MG63 (cell line): Measurements from ENCODE around the gene HIBADH. TPM values are rescaled to one million over a fixed set of nuclear protein-coding genes. Genes with fewer than 3 reads are reported as not detected.
A peak's percentile ranks its signal among the peaks of the same experiment; 100 is the strongest.
"Not testable (repeated sequence)": the region's sequence is repeated elsewhere in the genome, so short reads cannot be mapped to it uniquely, and the experiment has no call there.

Experiments used
- DNase-seq: peaks from one replicate; pipeline ENCODE4 v3.0.0-alpha.2; 2020
- H3K27me3 ChIP-seq: fragments of 250-450 bp; sonication (Bioruptor Pico); 2 replicates; pipeline ENCODE4 v1.5.1; 2020; ENCODE audit warnings: mild to moderate bottlenecking, moderate library complexity
- H3K36me3 ChIP-seq: fragments of 250-450 bp; sonication (Bioruptor Pico); 2 replicates; pipeline ENCODE4 v1.5.1; 2020; ENCODE audit warnings: mild to moderate bottlenecking, moderate library complexity
- H3K4me3 ChIP-seq: fragments of 250-450 bp; sonication (Bioruptor Pico); 2 replicates; pipeline ENCODE4 v1.5.1; 2020; ENCODE audit warnings: mild to moderate bottlenecking, moderate library complexity
- H3K9me3 ChIP-seq: fragments of 250-450 bp; sonication (Bioruptor Pico); 2 replicates; pipeline ENCODE4 v1.5.1; 2020; ENCODE audit warnings: mild to moderate bottlenecking, moderate library complexity
- total RNA-seq: library from RNA; depleted of rRNA; stranded (reverse); fragments of >200 nt; shearing (Covaris generic); gene quantifications from 2 replicates; pipeline ENCODE4 v1.2.3, GENCODE V29; 2014; ENCODE audit warnings: low replicate concordance

HIBADH gene
- total RNA-seq, 1 experiment from 2014 or later: 19.0 TPM

DNA sequence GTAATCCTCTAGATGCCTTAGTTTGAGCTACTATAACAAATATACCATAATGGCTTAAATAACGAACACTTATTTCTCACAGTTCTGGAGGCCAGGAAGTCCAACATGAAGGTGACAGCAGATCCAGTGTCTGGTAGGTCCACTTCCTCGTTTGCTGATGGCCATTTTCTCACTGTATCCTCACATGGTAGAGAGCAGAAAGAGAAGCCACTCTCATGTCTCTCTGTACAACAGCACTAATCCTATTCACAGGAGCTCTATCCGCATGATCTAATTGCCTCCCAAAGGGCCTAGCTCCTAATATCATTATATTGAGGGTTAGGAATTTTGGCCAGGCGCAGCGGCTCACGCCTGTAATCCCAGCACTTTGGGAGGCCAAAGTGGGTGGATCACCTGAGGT lies 10.2 kb downstream of the HIBADH start:
- H3K9me3 ChIP-seq: no peaks in the 10 kb centered on the region
- no peak overlapping the region for H3K4me3 ChIP-seq
- no peaks in the 10 kb centered on the region for H3K36me3 ChIP-seq
- no peaks in the 10 kb centered on the region for H3K27me3 ChIP-seq
- no peak for DNase-seq

DNA sequence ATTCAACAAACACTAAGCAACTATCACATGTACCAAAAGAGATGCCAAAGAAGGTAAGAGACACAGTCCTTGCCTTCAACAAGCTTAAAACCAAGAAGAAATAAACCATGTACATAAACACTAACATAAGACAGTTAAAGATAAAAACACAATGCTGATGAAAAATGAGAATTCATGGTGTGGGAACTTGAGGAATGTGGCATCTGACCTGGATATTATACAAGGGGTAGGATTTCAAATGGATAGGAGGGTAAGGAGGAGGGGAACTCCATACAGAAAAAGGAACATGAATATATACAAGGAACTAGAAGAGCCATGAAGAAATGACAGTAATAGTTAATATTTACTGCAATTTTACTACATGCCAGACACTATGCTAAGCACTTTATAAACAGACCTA lies 11.0 kb downstream of the HIBADH start:
- Histone ChIP-seq H3K9me3 (no peaks in the 10 kb centered on the region), H3K4me3 (no peak overlapping the region), H3K27me3 (no peaks in the 10 kb centered on the region), H3K36me3 (no peaks in the 10 kb centered on the region)
- no peak for DNase-seq

DNA sequence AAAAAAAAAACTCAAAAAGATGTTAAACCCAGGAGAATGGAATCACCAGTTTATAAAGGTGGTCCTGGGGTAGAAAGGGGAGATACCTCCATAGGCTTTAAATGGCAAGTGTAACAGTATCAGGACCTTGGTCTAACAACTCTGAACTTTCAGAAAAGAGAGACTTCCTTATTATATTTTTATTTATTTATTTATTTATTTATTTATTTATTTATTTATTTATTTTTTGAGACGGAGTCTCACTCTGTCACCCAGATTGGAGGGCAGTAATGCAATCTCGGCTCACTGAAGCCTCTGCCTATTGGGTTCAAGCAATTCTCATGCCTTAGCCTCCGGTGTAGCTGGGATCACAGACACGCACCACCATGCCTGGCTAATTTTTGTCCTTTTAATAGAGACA lies 12.4 kb downstream of the HIBADH start:
- Histone ChIP-seq H3K9me3 (no peaks in the 10 kb centered on the region), H3K27me3 (no peaks in the 10 kb centered on the region), H3K36me3 (no peaks in the 10 kb centered on the region), H3K4me3 (no peak overlapping the region)
- no peak for DNase-seq

DNA sequence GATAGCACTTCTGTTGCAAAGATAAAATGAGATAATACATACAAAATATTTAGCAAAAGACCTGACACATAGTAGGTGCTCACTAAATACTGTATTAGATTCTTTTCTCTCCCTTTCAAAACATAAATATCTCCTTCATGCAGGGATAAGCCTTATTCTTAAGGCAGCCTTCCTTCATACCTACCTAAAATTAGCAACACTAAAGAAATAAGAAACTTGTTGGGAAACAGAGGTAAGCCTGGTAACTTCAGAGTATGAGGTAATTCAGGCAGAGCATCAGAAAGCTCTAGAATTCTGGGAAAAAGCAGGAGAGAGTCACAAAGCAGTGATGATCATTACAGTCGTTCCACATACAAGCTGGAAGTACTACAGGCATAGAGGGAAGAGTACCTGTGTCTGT lies 15.2 kb downstream of the HIBADH start:
- Histone ChIP-seq H3K4me3 (no peak overlapping the region), H3K9me3 (no peaks in the 10 kb centered on the region), H3K36me3 (no peaks in the 10 kb centered on the region), H3K27me3 (no peaks in the 10 kb centered on the region)
- no peak for DNase-seq

DNA sequence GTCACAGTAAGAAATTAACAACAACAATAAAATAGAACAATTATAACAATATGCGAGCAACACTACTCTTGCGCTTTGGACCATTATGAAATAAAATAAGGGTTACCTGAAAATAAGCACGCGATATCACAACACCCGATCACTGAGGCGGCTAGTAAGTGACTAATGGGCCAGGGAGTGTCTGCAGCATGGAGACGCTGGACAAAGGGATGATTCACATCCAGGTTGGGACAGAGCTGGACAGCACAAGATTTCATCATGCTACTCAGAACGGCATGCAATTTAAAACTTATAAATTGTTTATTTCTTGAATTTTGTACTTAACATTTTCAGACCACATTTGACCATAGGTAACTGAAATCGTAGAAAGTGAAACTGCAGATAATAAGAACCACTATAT lies 15.6 kb downstream of the HIBADH start:
- H3K36me3 ChIP-seq: no peaks in the 10 kb centered on the region
- H3K27me3 ChIP-seq: no peaks in the 10 kb centered on the region
- no peaks in the 10 kb centered on the region for H3K9me3 ChIP-seq
- DNase-seq: peak; percentile 5
- no peak overlapping the region for H3K4me3 ChIP-seq

DNA sequence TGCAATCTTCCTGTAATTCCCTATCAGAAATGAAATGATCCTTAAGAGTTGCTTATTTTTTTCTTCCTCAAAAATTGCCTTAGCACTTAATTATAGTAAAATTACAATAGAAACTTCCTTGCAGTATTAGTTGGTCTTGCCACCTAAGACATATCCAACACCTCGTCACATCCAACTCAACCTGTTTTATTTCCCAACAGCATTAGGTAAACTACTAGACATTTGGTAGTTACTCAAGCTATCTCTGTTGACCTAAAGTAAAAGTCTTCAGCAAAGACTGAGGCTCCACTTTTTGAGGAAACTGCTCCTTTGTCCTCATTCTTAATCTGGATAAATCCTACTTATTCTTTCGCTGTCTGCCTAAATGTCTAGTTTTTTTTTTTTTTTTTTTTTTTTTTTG lies 20.4 kb downstream of the HIBADH start:
- H3K4me3 ChIP-seq: no peak overlapping the region
- DNase-seq: no peak
- H3K9me3 ChIP-seq: no peaks in the 10 kb centered on the region
- H3K36me3 ChIP-seq: no peaks in the 10 kb centered on the region
- no peaks in the 10 kb centered on the region for H3K27me3 ChIP-seq

DNA sequence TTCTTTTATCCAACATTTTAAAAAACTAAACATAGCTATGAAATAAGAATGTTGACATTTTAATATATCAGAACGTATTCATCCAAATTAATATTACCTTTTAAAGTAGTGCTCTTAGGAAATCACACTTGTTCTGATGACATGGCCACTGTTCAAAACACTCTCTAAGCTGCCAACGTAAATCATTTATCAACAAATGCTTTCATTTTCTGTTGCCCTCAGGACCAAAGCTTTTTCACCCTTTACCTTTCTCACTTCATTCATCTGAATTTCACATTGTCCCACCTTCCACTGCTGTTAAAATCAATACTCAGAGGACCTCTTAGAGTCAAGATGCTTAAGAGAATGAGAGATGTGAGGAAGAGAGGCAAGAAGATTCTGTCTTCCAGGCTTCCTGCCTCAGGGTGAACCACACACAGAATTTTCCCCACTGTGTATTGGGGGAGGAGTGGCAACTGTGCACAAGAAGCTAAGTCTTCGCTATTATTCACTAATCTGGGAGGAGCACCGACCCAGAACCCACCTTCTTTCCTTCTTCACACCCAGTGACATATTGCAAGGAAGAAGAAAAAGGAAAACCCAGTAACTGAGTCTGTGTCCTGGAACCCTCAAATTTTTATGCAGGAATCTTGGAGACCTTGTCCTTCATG lies 21.0 kb downstream of the HIBADH start:
- DNase-seq: no peak
- Histone ChIP-seq H3K4me3 (no peak overlapping the region), H3K27me3 (no peaks in the 10 kb centered on the region)

DNA sequence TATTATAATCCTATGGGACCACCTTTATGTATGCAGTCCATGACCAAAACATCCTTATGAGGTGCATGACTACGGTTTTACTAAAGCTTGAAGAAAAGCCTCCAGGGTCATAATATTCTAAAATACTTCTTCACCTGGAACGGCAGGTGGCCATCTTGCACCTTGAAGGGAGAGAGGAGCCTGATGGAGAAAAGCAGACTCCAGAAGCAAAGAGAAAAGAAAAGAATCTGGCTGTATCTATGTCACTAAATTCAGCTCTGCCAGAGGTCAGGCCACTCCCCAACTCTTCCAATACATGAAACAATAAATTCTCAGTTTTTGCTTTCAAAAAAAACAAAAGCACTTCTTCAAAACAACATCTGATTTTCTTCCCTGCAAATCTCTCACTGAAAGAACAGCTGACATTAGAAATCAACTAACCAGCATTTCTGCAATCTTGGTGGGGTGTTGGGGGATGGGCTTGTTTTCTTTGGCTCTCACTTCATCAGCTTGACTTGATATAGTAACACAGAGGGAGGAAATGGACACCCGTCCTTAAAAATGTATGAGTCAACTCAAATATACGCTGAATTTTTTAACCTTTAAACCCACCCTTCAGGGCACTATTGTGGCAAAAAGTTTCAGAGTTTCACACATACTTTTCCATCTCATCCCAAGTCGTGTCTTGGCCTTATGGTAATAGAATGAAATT lies 21.7 kb downstream of the HIBADH start:
- Histone ChIP-seq H3K36me3 (no peaks in the 10 kb centered on the region; the same call in 1 of the 2 replicates), H3K9me3 (no peaks in the 10 kb centered on the region), H3K4me3 (no peak overlapping the region), H3K27me3 (no peaks in the 10 kb centered on the region)
- peak; percentile 28 for DNase-seq

More for the DNA sequence above, 21.0 kb downstream of the HIBADH start:
- Histone ChIP-seq H3K9me3 (no peaks in the 10 kb centered on the region), H3K36me3 (no peaks in the 10 kb centered on the region)

DNA sequence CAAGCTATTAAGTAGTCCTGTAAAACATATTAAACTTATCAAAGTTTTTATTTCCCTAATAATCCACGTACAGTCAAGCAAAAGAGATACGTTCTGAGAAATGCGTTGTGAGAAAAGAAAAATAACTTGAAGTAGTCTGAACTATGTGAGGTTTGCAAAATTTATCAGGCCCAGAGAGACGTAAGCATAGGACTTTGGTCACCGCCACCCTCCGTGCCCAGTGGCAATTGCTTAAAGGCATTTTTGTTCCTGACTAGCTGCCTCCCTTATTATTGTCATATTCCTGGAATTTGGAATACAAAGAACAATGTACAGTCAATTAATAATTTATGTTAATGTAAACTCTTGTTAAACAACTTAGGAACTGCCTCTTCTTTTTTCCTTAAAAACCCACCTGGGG lies 22.8 kb downstream of the HIBADH start:
- no peaks in the 10 kb centered on the region for H3K9me3 ChIP-seq
- H3K27me3 ChIP-seq: no peaks in the 10 kb centered on the region
- no peak overlapping the region for H3K4me3 ChIP-seq
- DNase-seq: no peak
- H3K36me3 ChIP-seq: no peaks in the 10 kb centered on the region; the same call in 1 of the 2 replicates

DNA sequence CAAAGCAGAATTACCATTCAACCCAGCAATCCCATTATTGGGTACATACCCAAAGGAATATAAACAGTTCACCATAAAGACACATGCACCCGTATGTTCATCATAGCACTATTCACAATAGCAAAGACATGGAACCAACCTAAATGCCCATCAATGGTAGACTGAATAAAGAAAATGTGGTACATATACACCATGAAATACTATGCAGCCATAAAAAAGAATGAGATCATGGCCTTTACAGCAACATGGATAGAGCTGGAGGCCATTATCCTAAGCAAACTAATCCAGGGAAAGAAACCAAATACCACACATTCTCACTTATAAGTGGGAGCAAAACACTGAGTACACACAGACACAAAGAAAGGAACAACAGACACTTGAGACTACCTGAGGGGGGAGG lies 23.6 kb downstream of the HIBADH start:
- H3K27me3 ChIP-seq, H3K9me3 ChIP-seq, DNase-seq, H3K36me3 ChIP-seq, H3K4me3 ChIP-seq: not testable (repeated sequence)

DNA sequence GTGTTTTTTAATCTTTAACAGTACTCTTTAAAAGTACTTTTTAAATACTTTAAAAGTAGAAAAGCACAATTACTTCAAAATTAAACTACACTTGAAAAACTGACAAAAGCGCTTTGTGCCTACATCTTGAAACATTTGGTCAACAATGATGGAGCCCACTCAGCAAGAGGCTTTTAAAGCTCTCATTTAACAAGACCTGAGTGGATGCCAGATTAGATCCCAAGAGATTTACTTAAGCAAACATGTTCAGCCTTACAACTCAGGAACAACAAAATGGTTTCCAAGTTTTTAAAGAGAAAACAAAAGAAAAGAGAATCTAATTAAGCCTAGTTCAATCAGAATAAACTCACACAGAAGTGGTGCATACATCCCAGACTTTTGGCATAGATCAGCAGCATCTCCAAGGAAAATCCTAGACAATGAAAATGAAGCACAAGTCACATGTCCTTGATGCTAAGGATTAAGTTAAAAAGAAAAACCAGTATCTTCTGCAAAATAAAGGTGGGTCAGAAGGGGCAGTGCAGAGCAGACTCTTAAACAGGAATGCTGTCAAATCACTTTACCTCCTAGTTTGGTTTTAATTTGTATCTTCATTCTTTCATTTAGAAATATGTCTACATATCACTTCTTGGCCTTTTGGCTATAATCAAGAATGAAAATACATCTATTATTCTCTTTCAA lies 26.2 kb downstream of the HIBADH start:
- H3K27me3 ChIP-seq: no peaks in the 10 kb centered on the region
- no peak for DNase-seq
- no peaks in the 10 kb centered on the region for H3K9me3 ChIP-seq
- H3K36me3 ChIP-seq: peaks cover 3% of the 10 kb centered on the region; the same call in 1 of the 2 replicates
- no peak overlapping the region for H3K4me3 ChIP-seq

DNA sequence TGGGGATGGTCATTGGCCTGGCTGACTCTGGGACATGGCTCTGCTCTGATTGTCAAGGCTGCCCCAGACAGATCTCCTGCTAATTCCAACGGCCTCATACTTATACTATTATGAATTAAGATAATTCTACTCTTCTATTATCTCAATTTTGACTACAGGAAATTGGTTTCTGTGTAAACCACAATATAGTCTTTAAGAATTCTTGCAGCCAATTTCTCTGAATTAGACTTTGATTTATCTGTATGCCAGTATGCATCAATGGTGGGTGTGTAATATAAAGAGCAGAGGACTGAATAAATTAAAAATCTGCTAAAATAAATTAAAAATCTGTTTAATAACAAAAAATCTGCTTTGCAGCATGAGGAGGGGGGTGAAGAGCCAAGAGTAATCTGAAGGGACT lies 27.0 kb downstream of the HIBADH start:
- H3K4me3 ChIP-seq: no peak overlapping the region
- H3K27me3 ChIP-seq: no peaks in the 10 kb centered on the region
- no peak for DNase-seq
- peaks cover 3% of the 10 kb centered on the region; the same call in 1 of the 2 replicates for H3K36me3 ChIP-seq
- no peaks in the 10 kb centered on the region for H3K9me3 ChIP-seq

DNA sequence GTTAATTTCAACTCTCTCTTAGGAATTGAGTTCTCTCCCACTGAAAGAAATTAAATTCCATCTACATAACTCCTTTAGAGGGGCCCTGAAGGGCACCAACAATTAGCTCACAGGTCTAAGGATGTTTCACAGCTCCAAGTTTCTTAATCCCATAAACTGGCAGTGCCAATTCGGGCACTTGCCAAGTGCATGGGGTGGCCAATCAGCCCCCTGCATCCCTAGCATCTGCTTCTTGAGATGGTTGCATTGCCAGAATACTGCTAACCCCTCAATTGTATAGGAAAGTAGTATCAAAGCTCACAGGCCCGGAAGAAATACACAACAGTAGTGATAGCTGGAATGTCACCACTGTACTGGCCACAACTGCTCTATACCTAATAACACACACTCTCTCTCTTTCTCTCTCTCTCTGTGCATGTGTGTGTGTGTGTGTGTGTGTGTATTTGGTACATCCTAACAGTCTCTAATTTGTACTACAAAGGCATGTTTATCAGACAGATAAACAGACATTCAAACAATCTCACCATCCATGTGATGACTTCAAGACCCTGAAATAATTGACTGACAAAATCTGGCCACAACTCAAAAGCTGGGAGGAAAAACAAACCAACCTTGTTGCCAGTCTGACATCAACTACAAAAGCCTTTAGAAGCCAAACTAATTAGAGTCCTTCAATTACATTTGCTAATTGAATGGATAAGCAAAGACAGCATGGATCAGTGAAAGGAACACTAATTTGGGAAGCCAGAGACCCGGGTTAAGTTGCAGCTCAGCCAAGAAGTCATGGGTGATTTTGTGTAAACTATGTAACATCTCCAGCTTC lies 27.8 kb downstream of the HIBADH start:
- Histone ChIP-seq H3K27me3 (no peaks in the 10 kb centered on the region), H3K36me3 (peaks cover 3% of the 10 kb centered on the region; the same call in 1 of the 2 replicates), H3K4me3 (no peak overlapping the region), H3K9me3 (no peaks in the 10 kb centered on the region)
- DNase-seq: no peak

DNA sequence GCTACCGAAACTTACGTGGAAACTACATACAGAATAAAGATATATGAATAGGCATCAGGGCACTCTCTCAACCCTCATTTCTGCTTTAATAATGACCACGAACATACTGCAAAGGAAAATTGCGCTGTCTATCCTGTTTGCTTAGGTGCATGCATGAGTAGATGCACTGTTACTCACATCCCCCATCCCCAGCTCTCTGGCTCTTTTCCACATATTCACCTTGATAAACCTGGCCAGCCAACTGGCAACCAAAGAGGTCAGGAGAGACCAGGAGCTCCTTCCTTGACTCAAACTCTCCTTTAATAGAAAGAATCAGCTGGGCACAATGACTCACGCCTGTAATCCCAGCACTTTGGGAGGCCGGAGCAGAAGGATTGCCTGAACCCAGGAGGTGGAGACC lies 29.6 kb downstream of the HIBADH start:
- no peaks in the 10 kb centered on the region for H3K27me3 ChIP-seq
- peaks cover 3% of the 10 kb centered on the region; the same call in 1 of the 2 replicates for H3K36me3 ChIP-seq
- no peak for DNase-seq
- no peak overlapping the region for H3K4me3 ChIP-seq
- H3K9me3 ChIP-seq: no peaks in the 10 kb centered on the region

DNA sequence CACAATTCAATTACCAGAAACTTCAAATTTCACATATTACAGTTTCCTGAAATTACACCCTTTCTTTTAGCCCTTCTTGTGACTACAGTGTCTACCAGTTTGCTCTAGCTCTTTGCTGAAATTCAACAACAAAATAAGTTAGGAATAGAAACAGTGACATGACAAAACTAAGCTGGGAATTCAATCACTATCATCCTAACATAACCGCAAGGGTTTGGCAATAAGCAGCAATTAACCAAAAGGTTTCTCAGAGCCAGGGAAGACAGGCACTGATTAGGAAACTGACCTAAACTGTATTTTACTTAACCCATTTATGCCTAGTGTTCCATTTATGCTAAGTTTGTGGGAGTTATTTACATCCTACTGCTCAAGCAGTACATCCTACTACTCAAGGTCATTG lies 31.3 kb downstream of the HIBADH start:
- Histone ChIP-seq H3K4me3 (no peak overlapping the region), H3K36me3 (peaks cover 3% of the 10 kb centered on the region; the same call in 1 of the 2 replicates), H3K27me3 (no peaks in the 10 kb centered on the region), H3K9me3 (no peaks in the 10 kb centered on the region)
- DNase-seq: no peak

DNA sequence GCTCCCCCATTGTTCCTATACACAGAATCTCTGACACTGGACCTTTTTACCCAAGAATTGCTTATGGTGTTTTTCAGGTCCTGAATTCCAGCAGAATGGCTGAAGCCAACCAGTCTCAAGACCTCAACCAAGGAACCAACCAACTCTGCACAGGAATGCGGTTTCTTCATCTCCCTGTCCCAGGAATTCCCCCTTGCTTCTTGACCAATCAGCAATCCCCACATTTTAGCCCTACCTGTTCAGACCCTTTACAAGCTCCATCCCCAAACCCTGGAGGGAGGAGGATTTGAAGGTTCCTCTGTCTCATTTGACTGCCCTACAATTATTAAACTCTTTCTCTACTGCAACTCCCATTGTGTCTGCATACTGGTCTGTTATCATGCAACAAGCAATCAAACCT lies 35.5 kb downstream of the HIBADH start:
- H3K9me3 ChIP-seq: peaks cover 1% of the 10 kb centered on the region; the same call in 1 of the 2 replicates
- peaks cover 3% of the 10 kb centered on the region; the same call in 1 of the 2 replicates for H3K36me3 ChIP-seq
- H3K4me3 ChIP-seq: no peak overlapping the region
- no peak for DNase-seq
- no peaks in the 10 kb centered on the region for H3K27me3 ChIP-seq

DNA sequence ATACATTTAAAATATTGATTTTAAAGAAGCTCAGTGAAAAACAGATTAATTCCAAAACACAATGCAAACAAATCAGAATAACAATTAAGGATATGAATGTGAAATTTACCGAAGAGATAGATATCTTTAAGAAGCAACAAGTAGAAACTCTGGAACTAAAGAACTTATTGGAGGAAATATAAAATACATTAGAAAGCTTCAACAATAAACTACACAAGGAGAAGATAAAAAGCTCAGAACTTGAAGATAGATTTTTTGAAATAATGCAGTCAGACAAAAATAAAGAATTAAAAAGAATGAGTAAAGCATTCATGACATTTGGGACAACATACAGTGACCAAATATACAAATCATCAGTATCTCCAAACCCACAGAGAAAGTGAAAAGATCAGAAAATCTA lies 43.2 kb downstream of the HIBADH start:
- H3K27me3 ChIP-seq: no peaks in the 10 kb centered on the region
- H3K9me3 ChIP-seq: peaks cover 17% of the 10 kb centered on the region
- H3K36me3 ChIP-seq: peaks cover 12% of the 10 kb centered on the region
- DNase-seq: no peak
- H3K4me3 ChIP-seq: no peak overlapping the region
